Measurements from ENCODE around the gene MINAR2.

MINAR2 gene

DNA sequence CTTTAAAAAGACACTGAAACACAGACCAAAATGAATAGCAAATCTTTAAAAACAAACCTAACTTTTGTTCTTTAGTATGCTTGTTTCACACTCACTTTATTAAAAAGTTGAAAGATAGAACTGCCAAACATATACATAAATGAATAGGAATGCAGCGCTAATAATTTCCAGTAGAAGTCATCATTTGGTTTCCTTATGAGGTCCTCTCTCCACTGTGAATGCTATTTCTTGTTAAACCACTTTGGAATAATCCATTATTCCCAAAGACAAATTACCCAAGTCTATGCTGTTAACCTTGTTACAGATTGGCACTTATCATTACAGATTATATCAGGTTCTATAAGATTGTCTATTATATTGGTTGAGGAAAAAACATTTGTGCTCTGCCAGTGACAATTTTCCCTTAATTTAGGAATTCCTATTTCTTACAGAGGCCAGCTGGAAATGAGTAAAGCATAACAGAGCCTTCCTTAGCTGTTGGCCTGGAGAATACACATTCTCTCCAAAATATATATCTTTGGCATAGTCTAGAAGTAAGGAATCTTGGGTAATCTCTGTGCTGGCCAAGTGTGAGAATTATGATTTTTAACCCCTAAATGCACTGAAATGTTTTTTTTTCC is 29.3 kb upstream of the MINAR2 start:
- TF ChIP-seq MAX (IDR thresholded peaks at IDR 0.05; ENCODE audit: low read depth, low read length): no peak
- TF ChIP-seq MYC (IDR thresholded peaks at IDR 0.05; ENCODE audit: low read depth, low read length): no peak
- no peak for TF ChIP-seq POLR2A (IDR thresholded peaks at IDR 0.05; ENCODE audit: extremely low read depth, insufficient read length)
- no peak for TF ChIP-seq CTCF (IDR thresholded peaks at IDR 0.05; ENCODE audit: low read depth, low read length)
- no peak for DNase-seq (ENCODE audit: low read depth)
- H3K4me3 ChIP-seq (ENCODE audit: low read depth, low read length): no peak overlapping the region

DNA sequence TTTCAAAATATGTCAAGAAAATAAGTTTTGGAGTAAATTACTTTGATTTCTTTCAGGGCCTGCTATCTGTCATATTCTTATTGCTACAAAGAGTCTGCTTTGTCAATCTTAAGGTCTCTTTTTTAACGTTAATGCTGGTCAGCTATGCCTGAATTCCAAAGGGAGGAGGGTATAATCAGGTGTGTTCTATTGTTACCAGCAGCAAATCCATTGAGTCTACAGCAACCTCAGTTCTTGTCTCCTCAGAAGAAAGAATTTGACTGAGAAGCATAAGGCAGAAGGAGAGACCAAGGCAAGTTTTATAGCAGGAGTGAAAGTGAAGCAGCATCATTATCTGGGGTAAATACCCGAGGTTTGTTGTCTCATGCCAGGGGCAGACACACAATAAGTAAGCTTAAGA is 23.7 kb upstream of the MINAR2 start:
- no peak for DNase-seq (ENCODE audit: low read depth)
- no peak for TF ChIP-seq MAX (IDR thresholded peaks at IDR 0.05; ENCODE audit: low read depth, low read length)
- TF ChIP-seq CTCF (IDR thresholded peaks at IDR 0.05; ENCODE audit: low read depth, low read length): no peak
- TF ChIP-seq MYC (IDR thresholded peaks at IDR 0.05; ENCODE audit: low read depth, low read length): no peak
- no peak for TF ChIP-seq POLR2A (IDR thresholded peaks at IDR 0.05; ENCODE audit: extremely low read depth, insufficient read length)
- no peak overlapping the region for H3K4me3 ChIP-seq (ENCODE audit: low read depth, low read length)

DNA sequence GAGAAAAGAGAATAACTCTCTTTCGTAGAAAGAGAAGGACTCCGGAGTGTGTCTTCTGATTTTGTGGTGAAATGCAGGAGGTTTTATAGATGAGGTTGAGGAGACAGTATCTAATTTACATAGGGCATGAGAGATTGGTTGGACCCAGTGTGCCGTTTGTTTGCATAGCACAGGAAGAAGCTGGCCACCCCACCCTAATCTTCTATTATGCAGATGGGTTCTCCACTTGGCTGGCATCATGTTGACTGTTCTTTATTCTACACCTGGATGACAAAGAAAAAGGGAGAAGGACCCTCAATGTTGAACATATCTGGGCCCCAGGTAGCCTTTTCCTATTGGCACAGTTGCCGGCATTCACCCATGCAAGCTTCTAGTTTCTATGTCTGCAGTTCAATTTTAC is 23.2 kb upstream of the MINAR2 start:
- no peak overlapping the region for H3K4me3 ChIP-seq (ENCODE audit: low read depth, low read length)
- no peak for TF ChIP-seq MYC (IDR thresholded peaks at IDR 0.05; ENCODE audit: low read depth, low read length)
- TF ChIP-seq CTCF (IDR thresholded peaks at IDR 0.05; ENCODE audit: low read depth, low read length): no peak
- no peak for TF ChIP-seq MAX (IDR thresholded peaks at IDR 0.05; ENCODE audit: low read depth, low read length)
- no peak for TF ChIP-seq POLR2A (IDR thresholded peaks at IDR 0.05; ENCODE audit: extremely low read depth, insufficient read length)
- DNase-seq (ENCODE audit: low read depth): no peak

GRCh38 chr5:129739773-129740172 is 8.1 kb upstream of the MINAR2 start:
- TF ChIP-seq MYC (IDR thresholded peaks at IDR 0.05; ENCODE audit: low read depth, low read length): no peak
- no peak for TF ChIP-seq POLR2A (IDR thresholded peaks at IDR 0.05; ENCODE audit: extremely low read depth, insufficient read length)
- TF ChIP-seq CTCF (IDR thresholded peaks at IDR 0.05; ENCODE audit: low read depth, low read length): no peak
- TF ChIP-seq MAX (IDR thresholded peaks at IDR 0.05; ENCODE audit: low read depth, low read length): no peak
- H3K4me3 ChIP-seq (ENCODE audit: low read depth, low read length): no peak overlapping the region
- DNase-seq (ENCODE audit: low read depth): no peak

GRCh38 chr5:129743541-129744187 is 4.2 kb upstream of the MINAR2 start:
- no peak overlapping the region for H3K4me3 ChIP-seq (ENCODE audit: low read depth, low read length)
- no peak for TF ChIP-seq POLR2A (IDR thresholded peaks at IDR 0.05; ENCODE audit: extremely low read depth, insufficient read length)
- no peak for DNase-seq (ENCODE audit: low read depth)

DNA sequence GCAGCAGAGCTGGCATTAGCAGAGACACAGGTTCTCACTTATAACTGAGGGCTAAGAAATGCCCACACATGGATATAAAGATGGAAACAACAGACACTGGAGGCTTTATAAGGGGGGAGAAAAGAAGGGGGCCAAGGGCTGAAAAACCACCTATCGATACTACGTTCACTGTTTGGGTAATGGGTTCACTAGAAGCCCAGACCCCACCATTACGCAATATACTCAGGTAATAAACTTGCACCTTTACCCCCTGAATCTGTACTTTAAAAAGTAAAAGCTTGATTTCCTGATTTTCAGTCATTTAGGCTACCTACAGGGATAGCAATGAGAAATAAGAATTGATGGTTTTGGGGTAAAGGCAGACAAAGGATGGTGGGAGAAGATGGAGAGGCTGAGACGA is 1.9 kb upstream of the MINAR2 start:
- DNase-seq (ENCODE audit: low read depth): no peak

More for the DNA sequence above, 1.9 kb upstream of the MINAR2 start:
- no peak for TF ChIP-seq MAX (IDR thresholded peaks at IDR 0.05; ENCODE audit: low read depth, low read length)
- no peak for TF ChIP-seq CTCF (IDR thresholded peaks at IDR 0.05; ENCODE audit: low read depth, low read length)
- no peak for TF ChIP-seq POLR2A (IDR thresholded peaks at IDR 0.05; ENCODE audit: extremely low read depth, insufficient read length)
- no peak for TF ChIP-seq MYC (IDR thresholded peaks at IDR 0.05; ENCODE audit: low read depth, low read length)
- H3K4me3 ChIP-seq (ENCODE audit: low read depth, low read length): no peak overlapping the region

Data from NB4 (cell line).